Brain pericyte (primary cell): Measurements from ENCODE around the gene ELOF1.

Experiments used
- DNase-seq: peaks from one replicate; pipeline ENCODE4 v3.0.0-alpha.2; 2012; ENCODE audit warnings: low read depth, low spot score

The ELOF1 gene

DNA sequence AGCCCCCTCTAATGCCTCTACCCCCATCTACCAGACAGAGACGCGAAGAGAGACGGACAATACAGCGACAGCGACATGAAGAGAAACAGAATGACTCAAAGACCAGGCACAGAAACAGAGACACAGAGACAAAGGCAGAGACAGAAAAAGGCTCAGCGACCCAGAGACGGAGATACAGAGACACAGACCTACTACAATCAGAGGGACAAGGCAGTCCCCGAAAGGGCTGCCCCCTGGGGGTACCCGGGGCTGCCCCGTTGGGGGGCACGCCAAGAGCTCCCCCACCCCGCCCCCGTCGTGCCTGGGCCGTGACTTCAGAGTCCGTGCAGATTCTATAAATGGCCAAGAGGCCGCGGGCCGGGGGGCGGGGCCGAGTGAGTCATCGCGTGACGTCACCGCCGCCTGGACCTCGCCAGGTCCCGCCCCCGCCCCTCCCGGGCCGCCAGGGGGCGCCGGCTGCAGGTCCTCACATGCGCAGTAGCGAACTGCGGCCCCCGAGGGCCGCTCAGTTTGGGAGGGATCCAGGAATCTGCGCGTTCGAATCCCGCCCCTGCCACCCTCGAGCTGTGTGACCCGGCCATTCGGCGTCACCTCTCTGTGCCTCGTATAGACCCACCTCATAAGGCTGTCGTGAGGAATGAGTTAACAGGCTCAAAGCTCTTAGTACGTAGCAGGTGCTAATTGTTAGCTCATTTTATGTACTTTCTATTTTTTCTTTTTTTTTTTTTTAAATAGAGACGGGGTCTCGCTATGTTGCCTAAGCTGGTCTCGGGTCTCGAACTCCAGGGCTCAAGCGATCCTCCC is 23.0 kb downstream of the ELOF1 start:
- DNase-seq: no peak

DNA sequence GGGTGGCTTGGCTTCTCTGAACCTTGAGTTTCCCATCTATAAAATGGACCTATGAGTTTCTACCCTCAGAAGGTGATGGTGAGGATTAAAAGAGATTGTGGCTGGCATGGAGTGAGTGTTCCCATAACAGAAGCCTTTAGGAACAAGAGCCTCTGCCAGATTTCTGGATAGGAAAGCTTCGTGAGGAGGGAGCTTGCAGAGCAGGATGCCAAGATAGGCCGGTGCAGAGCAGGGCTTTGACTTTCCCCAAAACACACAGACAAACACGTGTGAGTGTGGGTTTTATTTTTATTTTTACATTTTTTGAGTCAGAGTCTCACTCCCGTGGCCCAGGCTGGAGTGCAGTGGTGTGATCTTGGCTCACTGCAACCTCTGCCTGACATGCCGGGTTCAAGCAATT is 24.1 kb downstream of the ELOF1 start:
- DNase-seq: no peak

DNA sequence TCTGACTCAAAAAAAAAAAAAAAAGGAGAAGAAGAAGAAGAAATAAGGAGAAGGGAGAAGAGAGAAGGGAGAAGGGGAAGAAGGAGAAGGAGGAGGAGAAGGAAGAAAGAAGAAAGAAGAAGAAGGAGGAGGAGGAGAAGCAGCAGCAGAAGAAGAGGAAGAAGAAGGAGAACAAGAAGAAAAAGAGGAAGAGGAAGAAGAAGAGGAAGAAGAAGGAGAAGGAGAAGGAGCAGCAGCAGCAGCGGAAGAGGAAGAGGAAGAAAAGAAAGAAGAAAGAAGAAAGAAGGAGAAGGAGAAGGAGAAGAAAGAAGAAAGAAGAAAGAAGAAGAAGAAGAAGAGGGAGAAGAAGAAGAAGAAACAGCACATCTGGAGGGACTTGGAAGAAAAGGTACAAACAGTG is 24.5 kb downstream of the ELOF1 start:
- DNase-seq: no peak

DNA sequence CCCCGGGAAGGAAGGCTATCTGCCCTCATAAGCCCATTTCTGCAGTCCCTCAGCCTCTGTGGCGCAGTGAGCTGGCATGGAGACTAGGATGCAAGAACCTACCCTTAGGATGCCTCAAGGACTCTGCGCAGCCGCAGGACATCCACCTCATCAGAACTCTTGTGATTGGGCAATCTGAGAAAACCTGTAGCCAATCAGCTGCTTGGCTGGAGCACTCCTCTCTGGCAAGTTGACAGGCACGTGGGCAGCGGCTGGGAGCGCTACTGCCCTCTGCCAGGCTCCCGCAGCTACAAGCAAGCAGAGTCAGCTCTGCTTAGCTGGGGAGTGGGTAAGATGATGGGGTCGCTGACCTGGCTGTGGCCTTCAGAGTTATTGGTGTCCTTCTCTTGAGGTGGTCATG is 28.6 kb downstream of the ELOF1 start:
- DNase-seq: peak; percentile 44

DNA sequence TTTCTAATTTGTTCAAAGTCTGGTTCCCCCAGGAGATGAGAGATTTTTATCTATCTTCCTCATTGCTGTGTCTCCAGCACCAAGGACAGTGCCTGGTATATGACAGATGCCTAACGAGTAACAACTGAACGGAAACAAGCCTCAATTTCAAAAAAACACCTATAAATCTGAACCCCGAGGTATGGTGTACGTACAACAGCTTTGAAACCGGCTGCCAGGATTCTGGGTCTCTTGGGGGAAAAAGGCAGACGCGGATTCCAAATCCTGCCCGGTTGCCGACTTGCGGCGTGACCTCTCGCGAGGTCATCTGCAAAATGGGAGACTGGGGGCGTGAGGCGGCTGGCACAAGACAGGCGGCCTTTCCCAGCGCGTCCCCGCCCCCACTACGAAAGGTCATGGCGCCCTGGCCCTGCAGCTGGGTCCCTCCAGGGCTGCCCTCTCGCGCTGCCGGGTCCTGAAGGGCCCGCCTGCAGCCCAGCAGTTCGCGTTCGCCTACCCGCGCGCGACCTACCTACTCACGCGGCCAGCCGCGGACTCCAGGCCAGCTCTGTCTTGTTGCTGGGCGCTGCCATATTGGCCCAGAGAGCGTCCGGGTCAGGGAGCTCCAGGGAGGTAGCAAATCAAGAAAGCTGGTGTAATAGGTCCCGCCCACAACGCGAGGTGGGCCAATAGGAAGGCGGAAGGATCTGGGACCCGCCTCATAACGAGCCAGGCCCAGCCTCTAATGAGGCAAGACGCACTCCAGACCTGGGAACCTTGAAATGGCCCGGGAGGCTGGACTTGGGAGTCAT is 30.3 kb downstream of the ELOF1 start, which contains the start of gene ECSIT:
Gene ECSIT (minus strand): TSS at position 584 of the 791 bp plus-strand sequence. CDS start 9,964 bp downstream, outside the sequence.
- peak; percentile 94 for DNase-seq

DNA sequence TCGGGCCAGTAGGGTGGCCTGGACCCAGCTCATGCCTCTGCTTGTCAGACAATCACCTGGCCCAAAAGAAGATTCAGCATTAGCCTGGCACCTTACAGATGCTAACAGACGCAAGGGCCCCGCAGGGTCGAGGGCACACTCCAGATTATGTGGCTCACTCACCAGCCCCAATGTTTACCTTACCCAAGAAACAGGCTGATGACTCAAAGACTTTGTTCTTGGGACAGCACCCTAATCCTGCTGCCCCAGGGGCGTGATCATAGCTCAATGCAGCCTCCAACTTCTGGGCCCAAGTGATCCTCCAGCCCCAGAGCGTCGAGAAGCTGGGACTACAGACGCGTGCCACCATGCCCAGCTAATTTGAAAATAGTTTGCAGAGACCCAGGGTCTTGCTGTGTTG is 39.9 kb downstream of the ELOF1 start:
- DNase-seq: no peak

DNA sequence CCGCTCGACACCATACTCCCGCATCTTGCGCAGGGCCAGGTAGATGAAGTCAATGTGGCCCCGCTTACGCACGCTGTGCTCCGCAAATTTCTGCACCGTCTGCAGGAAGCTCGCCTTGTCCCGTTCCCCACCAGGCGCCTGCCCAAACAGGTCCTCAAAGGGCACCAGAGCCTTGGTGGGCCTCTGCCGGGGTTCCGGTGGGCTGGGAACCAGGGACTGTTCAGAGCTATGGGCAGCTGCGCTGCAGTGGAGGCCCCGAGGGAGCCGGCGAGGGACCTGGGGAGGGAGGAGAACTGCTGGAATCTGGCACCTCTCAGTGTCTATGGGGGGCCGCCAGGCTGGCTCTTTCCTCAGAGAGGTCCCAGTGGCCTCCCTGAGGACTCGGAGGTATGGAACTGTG is 45.1 kb downstream of the ELOF1 start:
- DNase-seq: no peak

DNA sequence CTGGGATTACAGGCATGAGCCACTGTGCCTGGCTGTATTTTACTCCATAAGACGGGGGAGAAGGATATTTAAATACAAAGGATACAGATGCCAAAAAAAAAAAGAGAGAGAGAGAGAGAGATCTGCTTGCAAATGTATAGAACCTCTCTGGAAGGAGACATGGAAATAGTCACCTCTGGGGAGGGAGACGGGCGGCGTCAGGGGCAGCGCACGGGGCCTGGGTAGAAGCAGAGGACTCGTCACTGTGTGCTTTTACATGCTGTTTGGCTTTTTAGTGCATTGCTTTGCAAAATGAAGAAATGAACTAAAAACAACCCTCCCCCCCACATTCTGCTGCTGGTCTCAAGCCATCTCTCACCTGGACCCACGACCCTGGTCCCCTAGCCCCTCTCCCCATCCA is 48.6 kb downstream of the ELOF1 start:
- DNase-seq: no peak

DNA sequence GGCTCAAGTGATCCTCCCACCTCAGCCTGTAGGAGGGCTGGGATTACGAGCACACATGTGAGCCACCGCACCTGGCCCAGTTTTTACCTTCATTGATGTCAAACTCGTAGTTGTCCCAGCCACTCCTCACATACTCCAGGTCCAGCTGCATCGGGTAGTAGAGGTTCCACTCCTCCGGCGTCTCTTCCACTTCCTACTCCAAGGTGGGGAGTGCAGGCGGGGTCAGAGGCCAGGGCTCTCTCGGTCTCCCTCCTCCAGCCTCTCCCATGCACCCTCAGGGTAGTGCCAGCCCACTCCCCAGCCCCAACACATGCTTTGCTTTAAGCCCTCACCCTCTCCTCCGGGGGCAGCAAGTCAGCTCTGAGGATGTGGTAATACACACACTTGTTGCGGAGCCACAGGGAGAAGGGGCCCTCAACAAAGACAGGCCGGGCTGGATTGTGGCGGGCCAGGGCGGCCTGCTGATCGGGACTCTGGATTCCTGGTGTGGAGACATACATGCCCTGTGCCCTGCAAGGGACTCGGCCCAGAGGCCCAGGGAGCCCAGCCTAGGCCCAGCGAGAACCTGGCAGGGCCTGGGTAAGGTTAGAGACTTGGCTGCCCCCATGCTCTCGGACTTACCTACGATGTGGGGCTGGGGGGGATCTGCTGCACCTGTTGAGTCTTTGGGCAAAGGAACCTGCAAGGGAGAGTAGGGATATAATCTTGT is 51.5 kb downstream of the ELOF1 start:
- DNase-seq: no peak

DNA sequence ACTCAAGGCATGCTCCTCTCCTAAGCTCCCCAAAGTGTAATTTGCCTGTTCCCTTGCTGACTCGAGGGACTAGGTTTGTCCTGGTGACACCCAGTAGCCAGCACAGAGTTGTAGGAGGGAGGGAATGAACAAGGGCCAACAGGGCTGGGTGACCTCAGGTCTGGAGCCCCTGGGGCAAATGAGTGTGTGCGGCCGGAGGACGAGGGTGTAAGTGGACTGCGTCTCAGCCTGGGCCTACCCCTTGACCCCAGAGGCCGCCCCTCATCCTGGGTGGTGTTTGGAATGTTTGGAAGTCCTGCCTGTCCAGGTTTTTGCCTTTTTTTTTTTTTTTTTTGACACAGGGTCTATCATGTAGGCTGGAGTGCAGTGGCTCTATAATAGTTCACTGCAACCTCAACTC is 52.1 kb downstream of the ELOF1 start:
- no peak for DNase-seq

DNA sequence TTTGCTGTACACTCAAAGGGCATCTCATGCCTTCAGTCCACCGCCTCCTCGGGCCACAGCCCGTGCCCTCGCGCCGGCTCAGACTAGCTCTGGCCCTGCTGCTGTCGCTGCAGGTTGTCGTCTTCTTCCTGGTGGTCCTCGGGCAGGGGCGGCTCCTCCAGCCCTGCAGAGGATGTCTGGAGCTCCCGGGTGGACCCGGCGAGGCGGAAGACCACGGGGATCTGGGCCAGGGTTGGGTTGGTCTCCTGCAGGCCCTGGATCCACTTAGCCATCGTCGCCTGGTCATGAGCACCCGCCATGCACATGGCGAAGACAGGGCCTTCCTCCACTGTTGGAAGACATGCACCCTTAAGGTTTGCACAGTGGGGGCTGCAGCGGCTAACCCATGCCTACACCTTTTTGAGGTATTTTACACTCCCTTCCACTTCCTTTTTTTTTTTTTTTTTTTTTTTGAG is 52.9 kb downstream of the ELOF1 start:
- DNase-seq: no peak

DNA sequence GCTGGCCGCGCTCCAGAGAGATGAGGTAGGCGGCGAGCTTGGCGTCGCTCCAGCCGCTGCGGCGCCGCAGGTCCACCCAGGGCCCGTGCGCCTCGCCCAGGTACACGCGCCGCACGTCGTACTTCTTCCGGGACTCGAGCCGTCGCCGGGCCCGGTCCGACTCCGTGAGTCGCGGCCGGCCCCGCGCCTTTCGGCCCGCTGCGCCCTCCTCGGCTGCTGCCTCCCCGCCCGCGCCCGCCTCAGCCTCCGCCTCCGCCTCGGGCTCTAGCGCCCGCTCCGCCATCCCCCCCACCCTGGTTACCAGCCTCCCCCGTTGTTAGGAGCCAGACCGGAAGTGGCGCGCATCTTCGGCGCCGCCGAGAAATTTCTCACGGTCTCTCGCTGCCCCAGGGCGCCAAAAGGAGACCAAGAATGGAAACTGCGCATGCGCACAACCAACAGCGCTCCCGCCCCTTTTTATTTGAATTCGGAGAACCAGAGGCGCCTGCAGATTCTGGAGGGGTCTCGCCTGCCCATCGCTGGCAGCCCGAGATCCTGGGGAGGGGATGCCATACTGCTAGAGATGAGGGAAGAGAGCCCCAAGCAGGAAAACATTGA is 53.4 kb downstream of the ELOF1 start, which contains the start of gene ZNF653:
Gene ZNF653 (minus strand): TSS at position 336 of the 597 bp plus-strand sequence. CDS start 53 bp downstream, at position 283.
- peak; percentile 67 for DNase-seq

DNA sequence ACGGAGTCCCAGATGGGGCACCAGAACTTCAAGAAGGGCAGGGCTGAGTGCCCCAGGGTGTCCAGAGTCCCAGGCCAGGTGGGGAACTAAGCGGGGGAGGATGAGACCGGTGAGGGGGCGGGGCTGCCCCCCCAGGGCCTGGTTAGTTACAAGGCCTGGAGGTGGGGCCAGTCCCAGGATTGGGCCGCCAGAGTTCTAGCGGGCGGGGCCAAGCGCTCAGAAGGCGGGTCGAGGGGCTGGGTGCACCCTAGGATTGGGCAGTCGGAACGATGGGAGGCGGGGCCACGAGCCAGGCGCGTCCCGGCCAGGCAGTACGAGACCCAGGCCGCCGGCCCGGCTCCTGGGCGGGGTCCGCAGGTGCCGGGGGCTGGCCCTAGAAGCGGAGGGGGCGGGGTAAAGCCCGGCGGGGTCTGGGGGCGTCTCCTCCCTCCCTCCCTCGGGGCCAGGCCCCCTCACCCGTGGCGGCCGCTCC is 54.0 kb downstream of the ELOF1 start:
- DNase-seq: peak; percentile 68

DNA sequence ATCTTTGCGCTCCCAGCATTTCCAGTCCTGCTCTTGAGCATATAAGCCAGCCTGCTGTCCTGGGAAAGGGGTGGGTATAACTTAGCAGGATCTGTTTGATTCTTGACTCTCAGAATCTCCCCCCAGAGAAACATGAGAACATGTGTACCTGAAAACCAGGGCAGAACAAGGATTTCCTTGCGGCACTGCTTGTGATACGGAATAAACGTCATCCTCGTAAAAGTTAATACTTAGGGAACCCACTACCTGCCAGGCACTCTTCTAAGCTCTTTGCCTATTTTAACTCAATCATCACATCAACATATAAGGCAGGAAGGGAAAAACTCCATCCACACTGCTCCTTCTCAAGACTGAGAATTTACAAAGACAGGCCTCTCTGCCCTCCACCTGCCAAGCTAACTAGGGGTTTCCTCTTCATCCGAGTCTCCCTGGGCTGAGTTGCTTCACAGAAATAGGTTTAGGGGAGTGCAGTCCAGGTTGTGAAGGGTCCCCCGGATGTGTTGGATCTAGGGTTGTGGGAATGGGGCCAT is 54.5 kb downstream of the ELOF1 start:
- no peak for DNase-seq
